SK-N-SH (cell line): ENCODE measurements around the gene SYT13. TPM values are rescaled to one million over a fixed set of nuclear protein-coding genes. Genes with fewer than 3 reads are reported as not detected.

Experiments
- CTCF ChIA-PET: fragments of 300-600, 350-600 bp; formaldehyde crosslinking; extraction: SDS; loops from one replicate; lab custom pipeline; 2021; lab: Yijun Ruan, JAX
- POLR2A ChIA-PET: fragments of 350-600 bp; sonication (Branson Sonifier 250); formaldehyde crosslinking; extraction: SDS; loops from one replicate; lab custom pipeline; 2020; ENCODE audit warnings: antibody characterized with exemption, inconsistent platforms; lab: Yijun Ruan, JAX
- DNase-seq: peaks from one replicate; pipeline ENCODE4 v3.0.0; 2012
- H2AFZ ChIP-seq: fragments of 200-600 bp; sonication (generic); 2 replicates; pipeline ENCODE4 v1.8.1; 2016; ENCODE audit warnings: antibody characterized with exemption, mild to moderate bottlenecking, low read depth
- H3F3A ChIP-seq: fragments of 200-600 bp; sonication (generic); replicated peaks from 2 replicates; pipeline ENCODE3; 2016; ENCODE audit warnings: antibody characterized with exemption, mild to moderate bottlenecking; ENCODE audit not compliant: insufficient read depth
- H3K27ac ChIP-seq, 2 experiments: fragments of 200-500 bp in 1 of 2; fragments of 200-600 bp in 1 of 2; sonication (Bioruptor generic) in 1 of 2; sonication (generic), shearing (Covaris generic) in 1 of 2; 2 replicates each; pipeline versions ENCODE4 v1.5.1 to v1.6.1; 2014 to 2016; ENCODE audit warnings: low read depth in 2 of 2, inconsistent platforms in 1 of 2, low read length in 1 of 2, mild to moderate bottlenecking in 1 of 2, mixed read lengths in 1 of 2
- H3K27me3 ChIP-seq: fragments of 200-600 bp; sonication (generic), shearing (Covaris generic); 2 replicates; pipeline ENCODE4 v1.6.1; 2016; ENCODE audit warnings: mixed run types; ENCODE audit not compliant: insufficient read depth
- H3K36me3 ChIP-seq, 2 experiments: fragments of 200-500 bp in 1 of 2; fragments of 200-600 bp in 1 of 2; sonication (Bioruptor generic) in 1 of 2; sonication (generic) in 1 of 2; replicated peaks in 1 of 2; 2 replicates each; pipeline versions ENCODE3 to v1.5.1; 2014 to 2016; ENCODE audit warnings: low read length in 1 of 2, mild to moderate bottlenecking in 1 of 2; ENCODE audit not compliant: insufficient read depth in 2 of 2, control insufficient read depth in 1 of 2
- H3K4me1 ChIP-seq, 2 experiments: fragments of 200-500 bp in 1 of 2; fragments of 200-600 bp in 1 of 2; sonication (Bioruptor generic) in 1 of 2; sonication (generic), shearing (Covaris generic) in 1 of 2; 2 replicates each; pipeline versions ENCODE4 v1.5.1 to v1.6.1; 2014 to 2016; ENCODE audit warnings: low read depth in 1 of 2, low read length in 1 of 2, mixed run types in 1 of 2; ENCODE audit not compliant: insufficient read depth in 2 of 2, control insufficient read depth in 1 of 2
- H3K4me2 ChIP-seq: fragments of 200-600 bp; sonication (generic), shearing (Covaris generic); 2 replicates; pipeline ENCODE4 v1.6.1; 2017; ENCODE audit warnings: mixed run types
- H3K4me3 ChIP-seq, 2 experiments: fragments of 200-500 bp in 1 of 2; fragments of 200-600 bp in 1 of 2; sonication (Bioruptor generic) in 1 of 2; sonication (generic), shearing (Covaris generic) in 1 of 2; 2 replicates each; pipeline versions ENCODE4 v1.5.1 to v1.8.1; 2014 to 2016; ENCODE audit warnings: low read depth in 2 of 2, inconsistent platforms in 1 of 2, low read length in 1 of 2, mild to moderate bottlenecking in 1 of 2, mixed read lengths in 1 of 2, moderate library complexity in 1 of 2
- H3K79me2 ChIP-seq: fragments of 200-600 bp; sonication (generic); 2 replicates; pipeline ENCODE4 v1.8.1; 2017; ENCODE audit warnings: mild to moderate bottlenecking; ENCODE audit not compliant: insufficient read depth
- H3K9ac ChIP-seq: fragments of 200-600 bp; sonication (generic); 2 replicates; pipeline ENCODE4 v1.6.1; 2017; ENCODE audit warnings: mixed run types
- H3K9me2 ChIP-seq: fragments of 200-600 bp; sonication (generic); 2 replicates; pipeline ENCODE4 v1.6.1; 2017; ENCODE audit warnings: mixed run types
- H3K9me3 ChIP-seq: fragments of 200-600 bp; sonication (generic); 2 replicates; pipeline ENCODE4 v1.6.1; 2017; ENCODE audit warnings: mixed run types, mild to moderate bottlenecking, moderate library complexity
- H4K20me1 ChIP-seq: fragments of 200-600 bp; sonication (generic); 2 replicates; pipeline ENCODE4 v1.6.1; 2017; ENCODE audit warnings: mild to moderate bottlenecking, mixed run types; ENCODE audit not compliant: insufficient read depth
- ELF1 ChIP-seq: IDR thresholded peaks from 2 replicates; pipeline ENCODE4 v1.4.0; 2012
- EP300 ChIP-seq, 2 experiments: IDR thresholded peaks; 2 replicates each; pipeline versions ENCODE4 v1.4.0 to v1.6.1; 2012; ENCODE audit warnings: borderline replicate concordance in 1 of 2, low read depth in 1 of 2, low read length in 1 of 2
- FOSL2 ChIP-seq: IDR thresholded peaks from 2 replicates; pipeline ENCODE4 v1.4.0; 2012; ENCODE audit warnings: low read depth, mild to moderate bottlenecking, moderate library complexity, borderline replicate concordance
- FOXJ3 ChIP-seq: sonication (generic); formaldehyde crosslinking; IDR thresholded peaks from 2 replicates; pipeline ENCODE4 v1.5.1; 2020; ENCODE audit warnings: mild to moderate bottlenecking, missing genetic modification reagents
- GABPA ChIP-seq: IDR thresholded peaks from 2 replicates; pipeline ENCODE4 v1.4.0; 2012; ENCODE audit warnings: low read depth, mild to moderate bottlenecking
- MAX ChIP-seq: IDR thresholded peaks from 2 replicates; pipeline ENCODE4 v1.4.0; 2012; ENCODE audit warnings: low read depth
- MEF2A ChIP-seq: IDR thresholded peaks from 2 replicates; pipeline ENCODE4 v1.4.0; 2012; ENCODE audit warnings: low read depth, borderline replicate concordance
- NFIC ChIP-seq: IDR thresholded peaks from 2 replicates; pipeline ENCODE4 v1.4.0; 2012; ENCODE audit warnings: borderline replicate concordance
- RAD21 ChIP-seq: IDR thresholded peaks from 2 replicates; pipeline ENCODE4 v1.6.1; 2012; ENCODE audit warnings: mild to moderate bottlenecking, low read length
- RCOR1 ChIP-seq: fragments of 150-350 bp; IDR thresholded peaks from 2 replicates; pipeline ENCODE4 v1.6.1; 2017; ENCODE audit warnings: antibody characterized with exemption, low read length
- TAF1 ChIP-seq: IDR thresholded peaks from 2 replicates; pipeline ENCODE4 v1.6.1; 2012; ENCODE audit warnings: low read depth, mild to moderate bottlenecking, low read length, moderate library complexity, borderline replicate concordance
- TCF12 ChIP-seq: IDR thresholded peaks from 2 replicates; pipeline ENCODE4 v1.4.0; 2012
- TEAD4 ChIP-seq: IDR thresholded peaks from 2 replicates; pipeline ENCODE4 v1.4.0; 2012; ENCODE audit warnings: mild to moderate bottlenecking, borderline replicate concordance; ENCODE audit not compliant: insufficient read depth
- USF2 ChIP-seq: fragments of 150-350 bp; IDR thresholded peaks from 2 replicates; pipeline ENCODE4 v1.6.1; 2017; ENCODE audit warnings: antibody characterized with exemption, low read length, low read depth, borderline replicate concordance
- YY1 ChIP-seq: IDR thresholded peaks from 2 replicates; pipeline ENCODE4 v1.4.0; 2012; ENCODE audit warnings: low read depth, mild to moderate bottlenecking
- ZBTB33 ChIP-seq: IDR thresholded peaks from 2 replicates; pipeline ENCODE4 v1.4.0; 2012; ENCODE audit warnings: low read depth, borderline replicate concordance
- WGBS: methylation state at CpG from one replicate; pipeline ENCODE4 v1.1.6; 2017; ENCODE audit warnings: low lambda C conversion rate; 5-methylcytosine and 5-hydroxymethylcytosine counted together
- polyA plus RNA-seq, 3 experiments: library from polyadenylated mRNA; depleted of rRNA; stranded (reverse); fragments of >200 nt; gene quantifications; 2 replicates each; pipeline ENCODE4 v1.2.3, GENCODE V29; 2012
- TF ChIP-seq, protein P1 (sequence below): fragments of 150-350 bp; IDR thresholded peaks from 2 replicates; pipeline ENCODE4 v1.6.1; 2016; ENCODE audit warnings: mild to moderate bottlenecking, low read depth, low read length
- TF ChIP-seq, protein P2 (sequence below): fragments of 200-600 bp; sonication (generic); IDR thresholded peaks from 2 replicates; pipeline ENCODE4 v1.6.1; 2017; ENCODE audit warnings: antibody characterized with exemption, mild to moderate bottlenecking, moderate library complexity
- TF ChIP-seq, protein P3 (sequence below): IDR thresholded peaks from 2 replicates; pipeline ENCODE4 v1.4.0; 2012; ENCODE audit warnings: low read depth, borderline replicate concordance

The SYT13 gene
- polyA plus RNA-seq, 1 of the 3 experiments (the other 2 are of a cell fraction): not detected

DNA sequence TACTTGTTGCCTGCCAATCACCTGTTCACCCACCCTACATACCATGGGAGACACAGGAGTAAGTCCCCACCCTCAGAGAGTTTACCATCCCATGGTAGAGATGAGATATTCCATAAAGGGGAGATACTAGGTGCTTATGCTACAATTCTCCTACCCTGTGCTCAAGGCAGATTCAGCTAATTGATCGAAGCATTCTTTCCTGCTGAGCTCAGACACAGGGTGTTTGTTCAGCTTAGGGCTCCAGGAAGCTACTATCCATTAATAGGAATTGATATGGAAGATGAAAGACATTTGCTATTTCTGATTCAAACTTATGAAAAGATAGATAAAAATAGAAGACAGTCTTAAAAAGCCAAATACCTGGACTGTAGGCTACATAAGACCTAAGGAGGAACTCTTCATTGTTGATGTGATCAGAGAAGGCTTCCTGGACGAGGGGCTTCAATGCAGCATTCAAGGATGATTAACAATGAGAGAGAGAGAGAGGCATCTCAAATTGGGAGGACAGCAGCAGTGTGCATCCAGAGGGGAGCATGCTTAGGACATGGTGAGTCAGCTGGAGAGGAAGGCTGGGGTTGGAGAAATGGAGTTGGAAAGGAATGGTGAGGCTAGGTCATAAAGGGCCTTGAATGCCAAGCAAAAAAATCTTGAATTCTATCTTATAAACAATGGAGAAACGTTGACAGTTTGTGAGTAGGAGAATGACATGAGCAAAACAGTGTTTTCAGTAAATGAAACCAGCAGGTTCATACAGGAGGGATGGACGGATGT is 15.0 kb downstream of the SYT13 start:
- Histone ChIP-seq H3K27ac (no peak overlapping the region), H3F3A (no peaks in the 10 kb centered on the region), H3K9me3 (no peaks in the 10 kb centered on the region), H4K20me1 (no peaks in the 10 kb centered on the region), H3K4me2 (no peak overlapping the region), H3K27me3 (no peaks in the 10 kb centered on the region), H2AFZ (no peak overlapping the region), H3K79me2 (no peaks in the 10 kb centered on the region), H3K4me1 (no peaks in the 10 kb centered on the region), H3K36me3 (no peaks in the 10 kb centered on the region), H3K4me3 (no peak overlapping the region), H3K9me2 (no peaks in the 10 kb centered on the region), H3K9ac (no peak overlapping the region)
- ChIA-PET POLR2A (no interaction called here), CTCF (interaction anchor here (1.0 to 1.4 kb wide), 3 partner anchors 19 to 161 kb away, joined by 3 to 5 read pairs (median 5); no protein-coding TSS in a partner anchor)
- DNase-seq: no peak
- 37% methylated on average over 4 of the region's 4 CpGs for WGBS
- TF ChIP-seq GABPA (no peak), NFIC (no peak), TCF12 (no peak), YY1 (no peak), EP300 (IDR thresholded peaks at IDR 0.05; ENCODE audit: borderline replicate concordance in 1 of 2, low read depth in 1 of 2, low read length in 1 of 2) (no peak), MAX (no peak), MEF2A (no peak), USF2 (no peak), ELF1 (no peak), TEAD4 (no peak)
- TF ChIP-seq, protein P1, sequence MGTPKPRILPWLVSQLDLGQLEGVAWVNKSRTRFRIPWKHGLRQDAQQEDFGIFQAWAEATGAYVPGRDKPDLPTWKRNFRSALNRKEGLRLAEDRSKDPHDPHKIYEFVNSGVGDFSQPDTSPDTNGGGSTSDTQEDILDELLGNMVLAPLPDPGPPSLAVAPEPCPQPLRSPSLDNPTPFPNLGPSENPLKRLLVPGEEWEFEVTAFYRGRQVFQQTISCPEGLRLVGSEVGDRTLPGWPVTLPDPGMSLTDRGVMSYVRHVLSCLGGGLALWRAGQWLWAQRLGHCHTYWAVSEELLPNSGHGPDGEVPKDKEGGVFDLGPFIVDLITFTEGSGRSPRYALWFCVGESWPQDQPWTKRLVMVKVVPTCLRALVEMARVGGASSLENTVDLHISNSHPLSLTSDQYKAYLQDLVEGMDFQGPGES: no peak
- TF ChIP-seq, protein P2, sequence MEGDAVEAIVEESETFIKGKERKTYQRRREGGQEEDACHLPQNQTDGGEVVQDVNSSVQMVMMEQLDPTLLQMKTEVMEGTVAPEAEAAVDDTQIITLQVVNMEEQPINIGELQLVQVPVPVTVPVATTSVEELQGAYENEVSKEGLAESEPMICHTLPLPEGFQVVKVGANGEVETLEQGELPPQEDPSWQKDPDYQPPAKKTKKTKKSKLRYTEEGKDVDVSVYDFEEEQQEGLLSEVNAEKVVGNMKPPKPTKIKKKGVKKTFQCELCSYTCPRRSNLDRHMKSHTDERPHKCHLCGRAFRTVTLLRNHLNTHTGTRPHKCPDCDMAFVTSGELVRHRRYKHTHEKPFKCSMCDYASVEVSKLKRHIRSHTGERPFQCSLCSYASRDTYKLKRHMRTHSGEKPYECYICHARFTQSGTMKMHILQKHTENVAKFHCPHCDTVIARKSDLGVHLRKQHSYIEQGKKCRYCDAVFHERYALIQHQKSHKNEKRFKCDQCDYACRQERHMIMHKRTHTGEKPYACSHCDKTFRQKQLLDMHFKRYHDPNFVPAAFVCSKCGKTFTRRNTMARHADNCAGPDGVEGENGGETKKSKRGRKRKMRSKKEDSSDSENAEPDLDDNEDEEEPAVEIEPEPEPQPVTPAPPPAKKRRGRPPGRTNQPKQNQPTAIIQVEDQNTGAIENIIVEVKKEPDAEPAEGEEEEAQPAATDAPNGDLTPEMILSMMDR: no peak

GRCh38 chr11:45269678-45270077 is 16.5 kb downstream of the SYT13 start:
- H3K4me1 ChIP-seq: no peaks in the 10 kb centered on the region
- no peak overlapping the region for H3K9ac ChIP-seq
- H3K27ac ChIP-seq: no peak overlapping the region
- peaks cover under 1% of the 10 kb centered on the region for H3F3A ChIP-seq
- H3K9me3 ChIP-seq: no peaks in the 10 kb centered on the region
- no peak overlapping the region for H3K4me3 ChIP-seq
- ChIA-PET CTCF (interaction anchor here (0.6 to 2.1 kb wide), 6 partner anchors 13 to 502 kb away, joined by 3 to 6 read pairs (median 4); no protein-coding TSS in a partner anchor), POLR2A (no interaction called here)
- no peak overlapping the region for H3K4me2 ChIP-seq
- no peaks in the 10 kb centered on the region for H4K20me1 ChIP-seq
- H3K36me3 ChIP-seq: no peaks in the 10 kb centered on the region
- no peak overlapping the region for H2AFZ ChIP-seq
- H3K79me2 ChIP-seq: no peaks in the 10 kb centered on the region
- no peaks in the 10 kb centered on the region for H3K9me2 ChIP-seq
- no peak for DNase-seq
- H3K27me3 ChIP-seq: no peaks in the 10 kb centered on the region
- TF ChIP-seq TAF1 (no peak), FOXJ3 (CRISPR knock-in tag) (no peak), ZBTB33 (no peak), RCOR1 (no peak), FOSL2 (no peak), TCF12 (no peak), RAD21 (no peak), TEAD4 (no peak)
- TF ChIP-seq, protein P3, sequence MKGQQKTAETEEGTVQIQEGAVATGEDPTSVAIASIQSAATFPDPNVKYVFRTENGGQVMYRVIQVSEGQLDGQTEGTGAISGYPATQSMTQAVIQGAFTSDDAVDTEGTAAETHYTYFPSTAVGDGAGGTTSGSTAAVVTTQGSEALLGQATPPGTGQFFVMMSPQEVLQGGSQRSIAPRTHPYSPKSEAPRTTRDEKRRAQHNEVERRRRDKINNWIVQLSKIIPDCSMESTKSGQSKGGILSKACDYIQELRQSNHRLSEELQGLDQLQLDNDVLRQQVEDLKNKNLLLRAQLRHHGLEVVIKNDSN: no peak
- TF ChIP-seq, protein P1: no peak
